Raji (cell line): Measurements from ENCODE around the gene PDCD6IP.

Experiments used
- POLR2A ChIP-seq: IDR thresholded peaks from 2 replicates; pipeline ENCODE4 v1.6.1; 2011; ENCODE audit warnings: low read depth, low read length, control low read depth; ENCODE audit not compliant: insufficient read depth

PDCD6IP gene

GRCh38 chr3:33791477-33792166, 6.8 kb upstream of the PDCD6IP start:
- TF ChIP-seq POLR2A, result no peak

GRCh38 chr3:33792167-33792892, 6.1 kb upstream of the PDCD6IP start:
- no peak for TF ChIP-seq POLR2A

GRCh38 chr3:33795131-33795530, 3.3 kb upstream of the PDCD6IP start:
- no peak for TF ChIP-seq POLR2A

GRCh38 chr3:33795856-33796536, 2.4 kb upstream of the PDCD6IP start:
- TF ChIP-seq POLR2A, result no peak

GRCh38 chr3:33798113-33798417, 365 bp upstream of the PDCD6IP start:
- no peak for TF ChIP-seq POLR2A

GRCh38 chr3:33799202-33799551, 747 bp downstream of the PDCD6IP start:
- no peak for TF ChIP-seq POLR2A

GRCh38 chr3:33803252-33803651, 4.8 kb downstream of the PDCD6IP start:
- no peak for TF ChIP-seq POLR2A

- no peak for TF ChIP-seq POLR2A
These were observed 5.6 kb downstream of the PDCD6IP start for GRCh38 chr3:33803894-33804526.

- TF ChIP-seq POLR2A, result no peak
These were observed 8.8 kb downstream of the PDCD6IP start for GRCh38 chr3:33807191-33807590.

- TF ChIP-seq POLR2A, result no peak
These were observed 10.1 kb downstream of the PDCD6IP start for GRCh38 chr3:33808559-33808958.

GRCh38 chr3:33810545-33810944, 12.1 kb downstream of the PDCD6IP start:
- no peak for TF ChIP-seq POLR2A

- TF ChIP-seq POLR2A, result no peak
These were observed 23.6 kb downstream of the PDCD6IP start for GRCh38 chr3:33821989-33822388.

- no peak for TF ChIP-seq POLR2A
These were observed 25.4 kb downstream of the PDCD6IP start for GRCh38 chr3:33823821-33824220.

- TF ChIP-seq POLR2A, result no peak
These were observed 26.7 kb downstream of the PDCD6IP start for GRCh38 chr3:33825111-33825510.

GRCh38 chr3:33826206-33826605, 27.8 kb downstream of the PDCD6IP start:
- no peak for TF ChIP-seq POLR2A

GRCh38 chr3:33826688-33827087, 28.3 kb downstream of the PDCD6IP start:
- no peak for TF ChIP-seq POLR2A

GRCh38 chr3:33829720-33830119, 31.3 kb downstream of the PDCD6IP start:
- TF ChIP-seq POLR2A, result no peak

- no peak for TF ChIP-seq POLR2A
These were observed 32.6 kb downstream of the PDCD6IP start for GRCh38 chr3:33831053-33831452.
